H1 (cell line): ENCODE measurements around the gene PAK1IP1. TPM values are rescaled to one million over a fixed set of nuclear protein-coding genes. Genes with fewer than 3 reads are reported as not detected.

Experiments used
- CTCF ChIA-PET: fragments of 300-600 bp; sonication (Branson Sonifier 250); formaldehyde crosslinking; loops from one replicate; lab custom pipeline; 2021; ENCODE audit not compliant: partially characterized antibody; lab: Charles Lee
- POLR2A ChIA-PET: fragments of 300-600 bp; sonication (Branson Sonifier 250); formaldehyde crosslinking; loops from one replicate; lab custom pipeline; 2021; ENCODE audit warnings: inconsistent platforms; ENCODE audit not compliant: partially characterized antibody; lab: Charles Lee
- DNase-seq, 2 experiments: peaks; one replicate each; pipeline versions ENCODE4 v3.0.0 to v3.0.0-alpha.2; 2010 to 2022; ENCODE audit warnings: low spot score in 2 of 2, low read depth in 1 of 2, mixed read lengths in 1 of 2
- FAIRE-seq: peaks from 2 replicates; lab custom pipeline; 2011; peaks lifted over from hg19 to GRCh38; lab: Jason Lieb, UNC
- H2AFZ ChIP-seq: 2 replicates; pipeline ENCODE4 v1.8.1; 2012; ENCODE audit warnings: low read length, inconsistent platforms
- H2AK5ac ChIP-seq: 2 replicates; pipeline ENCODE4 v1.6.1; 2013; ENCODE audit warnings: low read depth, low read length
- H2BK120ac ChIP-seq: replicated peaks from 2 replicates; pipeline ENCODE3; 2013; ENCODE audit warnings: low read depth, low read length, inconsistent platforms
- H2BK12ac ChIP-seq: 2 replicates; pipeline ENCODE4 v1.6.1; 2013; ENCODE audit warnings: low read depth, low read length
- H2BK15ac ChIP-seq: 2 replicates; pipeline ENCODE4 v1.6.1; 2013; ENCODE audit warnings: low read length
- H2BK20ac ChIP-seq: 2 replicates; pipeline ENCODE4 v1.6.1; 2013; ENCODE audit warnings: low read length
- H2BK5ac ChIP-seq: 2 replicates; pipeline ENCODE4 v1.6.1; 2013; ENCODE audit warnings: low read depth, low read length
- H3K14ac ChIP-seq: 2 replicates; pipeline ENCODE4 v1.6.1; 2013; ENCODE audit warnings: inconsistent platforms; ENCODE audit not compliant: insufficient read length
- H3K18ac ChIP-seq: 2 replicates; pipeline ENCODE4 v1.6.1; 2013; ENCODE audit warnings: low read length; ENCODE audit errors: extremely low read depth
- H3K23ac ChIP-seq: 2 replicates; pipeline ENCODE4 v1.6.1; 2013; ENCODE audit warnings: inconsistent platforms; ENCODE audit not compliant: insufficient read length
- H3K23me2 ChIP-seq: 2 replicates; pipeline ENCODE4 v1.6.1; 2013; ENCODE audit warnings: low read depth, low read length
- H3K27ac ChIP-seq: 2 replicates; pipeline ENCODE4 v1.6.1; 2011; ENCODE audit warnings: low read depth, low read length, inconsistent platforms
- H3K27me3 ChIP-seq, 4 experiments: replicated peaks in 1 of 4; 1 replicate in 1 of 4; 2 replicates in 3 of 4; pipeline versions ENCODE4 v1.6.1 to v1.8.1; 2011 to 2013; ENCODE audit warnings: low read length in 3 of 4, mild to moderate bottlenecking in 3 of 4, inconsistent platforms in 2 of 4, mixed read lengths in 2 of 4, moderate library complexity in 1 of 4; ENCODE audit not compliant: control insufficient read depth in 3 of 4, insufficient read depth in 3 of 4; ENCODE audit errors: extremely low read depth in 1 of 4
- H3K36me3 ChIP-seq, 4 experiments: 2 replicates each; pipeline versions ENCODE4 v1.6.1 to v1.8.1; 2011 to 2013; ENCODE audit warnings: mild to moderate bottlenecking in 4 of 4, low read length in 3 of 4, moderate library complexity in 2 of 4, control low read depth in 1 of 4, inconsistent platforms in 1 of 4; ENCODE audit not compliant: insufficient read depth in 4 of 4, control insufficient read depth in 2 of 4
- H3K4ac ChIP-seq: replicated peaks from 2 replicates; pipeline ENCODE3; 2013; ENCODE audit warnings: low read length, low read depth, mixed read lengths, inconsistent platforms; ENCODE audit not compliant: insufficient read length
- H3K4me1 ChIP-seq, 4 experiments: replicated peaks in 1 of 4; 1 replicate in 1 of 4; 2 replicates in 3 of 4; pipeline versions ENCODE4 v1.6.1 to v1.8.1; 2011 to 2013; ENCODE audit warnings: low read length in 3 of 4, inconsistent platforms in 2 of 4, mixed read lengths in 1 of 4; ENCODE audit not compliant: insufficient read depth in 4 of 4, control insufficient read depth in 3 of 4
- H3K4me2 ChIP-seq, 2 experiments: 2 replicates each; pipeline versions ENCODE4 v1.6.1 to v1.8.1; 2011 to 2013; ENCODE audit warnings: low read depth in 2 of 2, low read length in 2 of 2, control low read depth in 1 of 2, inconsistent platforms in 1 of 2, mild to moderate bottlenecking in 1 of 2; ENCODE audit not compliant: insufficient read depth in 1 of 2
- H3K4me3 ChIP-seq, 4 experiments: fragments of 200-600, 300-600 bp in 1 of 4; sonication (generic), shearing (Covaris generic), sonication (Bioruptor Twin) in 1 of 4; 2 replicates each; pipeline versions ENCODE4 v1.5.1 to v1.8.1; 2011 to 2016; ENCODE audit warnings: low read length in 4 of 4, low read depth in 3 of 4, control low read depth in 2 of 4, inconsistent platforms in 2 of 4, mild to moderate bottlenecking in 2 of 4, mixed read lengths in 1 of 4, moderate library complexity in 1 of 4; ENCODE audit not compliant: insufficient read depth in 2 of 4; ENCODE audit errors: extremely low read depth in 1 of 4
- H3K56ac ChIP-seq: replicated peaks from 2 replicates; pipeline ENCODE3; 2013; ENCODE audit warnings: low read depth, mild to moderate bottlenecking, mixed read lengths, low read length, inconsistent platforms; ENCODE audit not compliant: insufficient read length
- H3K79me1 ChIP-seq: 2 replicates; pipeline ENCODE4 v1.6.1; 2013; ENCODE audit warnings: low read depth, low read length, control low read depth
- H3K79me2 ChIP-seq, 2 experiments: 2 replicates each; pipeline versions ENCODE4 v1.6.1 to v1.8.1; 2012 to 2013; ENCODE audit warnings: low read length in 2 of 2, mild to moderate bottlenecking in 2 of 2, inconsistent platforms in 1 of 2; ENCODE audit not compliant: insufficient read depth in 2 of 2, control insufficient read depth in 1 of 2
- H3K9ac ChIP-seq, 4 experiments: replicated peaks in 1 of 4; 1 replicate in 1 of 4; 2 replicates in 3 of 4; pipeline versions ENCODE4 v1.6.1 to v1.8.1; 2011 to 2013; ENCODE audit warnings: low read depth in 3 of 4, low read length in 3 of 4, control low read depth in 2 of 4, mild to moderate bottlenecking in 2 of 4, moderate library complexity in 2 of 4, inconsistent platforms in 1 of 4; ENCODE audit errors: extremely low read depth in 1 of 4
- H3K9me3 ChIP-seq, 2 experiments: 2 replicates each; pipeline versions ENCODE4 v1.6.1 to v1.8.1; 2012 to 2013; ENCODE audit warnings: mild to moderate bottlenecking in 2 of 2, moderate library complexity in 2 of 2, control low read depth in 1 of 2, inconsistent platforms in 1 of 2, low read depth in 1 of 2, low read length in 1 of 2, mixed read lengths in 1 of 2; ENCODE audit not compliant: insufficient read depth in 2 of 2
- H4K20me1 ChIP-seq, 2 experiments: replicated peaks in 1 of 2; 2 replicates each; pipeline versions ENCODE3 to v1.8.1; 2011 to 2013; ENCODE audit warnings: inconsistent platforms in 2 of 2, low read length in 2 of 2, mild to moderate bottlenecking in 1 of 2; ENCODE audit not compliant: insufficient read depth in 2 of 2, control insufficient read depth in 1 of 2
- H4K5ac ChIP-seq: 2 replicates; pipeline ENCODE4 v1.6.1; 2013; ENCODE audit warnings: low read length, low read depth, mixed read lengths, inconsistent platforms; ENCODE audit not compliant: insufficient read length
- H4K8ac ChIP-seq: 2 replicates; pipeline ENCODE4 v1.8.0; 2013; ENCODE audit warnings: mild to moderate bottlenecking, moderate library complexity, low read length, inconsistent platforms; ENCODE audit not compliant: insufficient read depth; ENCODE audit errors: extremely low read depth
- H4K91ac ChIP-seq: replicated peaks from 2 replicates; pipeline ENCODE3; 2013; ENCODE audit warnings: low read length, mixed read lengths, inconsistent platforms; ENCODE audit not compliant: insufficient read length
- CHD1 ChIP-seq: IDR thresholded peaks from 2 replicates; pipeline ENCODE4 v1.6.1; 2012; ENCODE audit warnings: low read depth, low read length, improper control_type of control experiment
- POU5F1 ChIP-seq: IDR thresholded peaks from 2 replicates; pipeline ENCODE4 v1.6.1; 2011; ENCODE audit warnings: low read depth, mild to moderate bottlenecking, low read length, moderate library complexity
- RFX5 ChIP-seq: IDR thresholded peaks from 2 replicates; pipeline ENCODE4 v1.6.1; 2011; ENCODE audit warnings: low read depth, low read length, improper control_type of control experiment, borderline replicate concordance
- SP2 ChIP-seq: IDR thresholded peaks from 2 replicates; pipeline ENCODE4 v1.6.1; 2012; ENCODE audit warnings: mild to moderate bottlenecking, low read length, inconsistent platforms
- SUZ12 ChIP-seq: fragments of 200-600 bp; sonication (generic); IDR thresholded peaks from 2 replicates; pipeline ENCODE4 v1.6.1; 2012; ENCODE audit warnings: mild to moderate bottlenecking, inconsistent platforms, low read length, moderate library complexity, mixed read lengths
- WGBS, 2 experiments: shearing (Covaris generic) in 1 of 2; methylation state at CpG; one replicate each; pipeline versions ENCODE4 v1.1.6 to v1.1.7; 2013 to 2015; ENCODE audit warnings: low lambda C conversion rate in 2 of 2, mixed read lengths in 2 of 2, inconsistent platforms in 1 of 2, low coverage in 1 of 2, missing lambda C conversion rate in 1 of 2; ENCODE audit not compliant: insufficient replicate concordance in 2 of 2, insufficient coverage in 1 of 2, insufficient read length in 1 of 2; ENCODE audit errors: extremely low coverage in 1 of 2, missing lambda C conversion rate in 1 of 2; 5-methylcytosine and 5-hydroxymethylcytosine counted together
- polyA plus RNA-seq, 7 experiments: library from polyadenylated mRNA; depleted of rRNA in 3 of 7; stranded (reverse) in 5 of 7; unstranded in 2 of 7; fragments of >200 nt in 5 of 7; fragments of 200-250 nt in 2 of 7; gene quantifications; 1 replicate in 5 of 7; 2 replicates in 1 of 7; 4 replicates in 1 of 7; pipeline versions ENCODE4 v1.2.1 to v1.2.3, GENCODE V29; 2011 to 2013; ENCODE audit warnings: missing spikeins in 2 of 7, mixed read lengths in 2 of 7
- total RNA-seq: library from RNA; stranded (reverse); fragmentation: NEBNext Ultra II Directional; extraction: Animal tissue kit (Norgen Biotek cat#: 25700); gene quantifications from 2 replicates; pipeline ENCODE4 v1.2.1, GENCODE V29; 2021

The PAK1IP1 gene
- total and polyA plus RNA-seq, 2 of the 8 experiments (the other 6 are each of a cell fraction or from before 2014, with no cell fraction given), result 19.7 to 43.6 TPM

DNA sequence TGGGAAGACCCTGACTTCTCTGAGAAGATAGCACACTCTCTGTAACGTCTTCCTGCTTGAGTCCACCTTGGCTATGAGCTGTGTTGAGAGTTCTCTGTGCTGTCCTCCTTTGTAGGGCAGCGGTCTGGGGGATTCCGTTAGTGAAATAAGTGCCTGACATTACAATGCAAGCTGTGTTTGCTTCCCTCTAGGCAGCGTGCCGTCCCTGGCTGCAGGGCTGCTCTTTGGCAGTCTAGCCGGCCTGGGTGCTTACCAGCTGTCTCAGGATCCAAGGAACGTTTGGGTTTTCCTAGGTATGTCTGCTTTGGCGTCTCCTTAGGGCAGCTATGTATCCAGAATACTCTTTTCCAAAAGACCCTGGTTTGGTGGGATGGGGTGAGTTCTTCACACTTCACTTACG is 30.9 kb downstream of the PAK1IP1 start:
- H3K36me3 ChIP-seq, result peaks cover 6 to 44% (median 20%) of the 10 kb centered on the region in 4 experiments
- TF ChIP-seq POU5F1 (no peak), RFX5 (no peak), SP2 (no peak), CHD1 (no peak), SUZ12 (no peak)
- no peak overlapping the region for H2BK20ac ChIP-seq
- no peak overlapping the region for H3K23ac ChIP-seq
- H3K4me2 ChIP-seq, result no peak overlapping the region; a peak in 1 of 4 replicates
- no peak overlapping the region for H4K5ac ChIP-seq
- no peak overlapping the region for H3K4me3 ChIP-seq
- H2BK5ac ChIP-seq, result no peak overlapping the region
- no peaks in the 10 kb centered on the region for H4K20me1 ChIP-seq
- H3K4ac ChIP-seq, result no peak overlapping the region
- H3K27me3 ChIP-seq, result no peaks in the 10 kb centered on the region
- H3K18ac ChIP-seq, result no peak overlapping the region
- CTCF ChIA-PET, result interaction anchor here (0.6 kb wide), 1 partner anchor 32 kb away, joined by 3 read pairs; no protein-coding TSS in a partner anchor
- H3K9ac ChIP-seq, result no peak overlapping the region; a peak in 1 of 7 replicates
- peaks cover 0 to 12% (median 4%) of the 10 kb centered on the region in 4 experiments; a peak in 3 of 7 replicates for H3K4me1 ChIP-seq
- no peak overlapping the region for H3K56ac ChIP-seq
- peaks cover 8% of the 10 kb centered on the region; the same call in 1 of the 2 replicates for H3K79me1 ChIP-seq
- no peak overlapping the region for H2BK15ac ChIP-seq
- H3K23me2 ChIP-seq, result peaks cover 4% of the 10 kb centered on the region; the same call in 1 of the 2 replicates
- H3K79me2 ChIP-seq, result peaks cover 8 to 18% of the 10 kb centered on the region in 2 experiments; a peak in 3 of 4 replicates
- H4K8ac ChIP-seq, result no peak overlapping the region
- no peak overlapping the region for H4K91ac ChIP-seq
- DNase-seq (no peak), FAIRE-seq (no peak)
- WGBS, 2 experiments, result 84% methylated on average over 9 of the region's 9 CpGs; no CpG with 5 or more reads in 1 of the 2 experiments
- POLR2A ChIA-PET, result interaction anchor here (0.5 to 4.0 kb wide), 4 partner anchors 19 to 263 kb away, joined by 3 to 22 read pairs (median 3); partner anchors contain the start of gene TMEM14B
- no peak overlapping the region for H3K27ac ChIP-seq
- no peak overlapping the region for H2BK12ac ChIP-seq
- H3K14ac ChIP-seq, result no peak overlapping the region
- H2BK120ac ChIP-seq, result no peak overlapping the region
- no peak overlapping the region for H2AFZ ChIP-seq
- H2AK5ac ChIP-seq, result no peak overlapping the region
- H3K9me3 ChIP-seq, result no peaks in the 10 kb centered on the region; a peak in 1 of 4 replicates
